Activated CD8-positive, alpha-beta memory T cell treated with anti-CD3 and anti-CD28 coated beads, Interleukin-2, amount 50 U/mL, for 48 hours (primary cell): Measurements from ENCODE around the gene SS18L1.

Source experiments
- DNase-seq: peaks from one replicate; pipeline ENCODE4 v3.0.0-alpha.2; 2020

The SS18L1 gene

GRCh38 chr20:62120365-62120762, 23.2 kb upstream of the SS18L1 start:
- no peak for DNase-seq

- no peak for DNase-seq
Observed at GRCh38 chr20:62120990-62121775, 22.4 kb upstream of the SS18L1 start.

GRCh38 chr20:62121776-62122653, 21.6 kb upstream of the SS18L1 start, which contains the start of gene LSM14B:
TSS of gene LSM14B (plus strand) at chr20:62122475. CDS start at chr20:62122667, 192 bp downstream.
- DNase-seq, result peak; percentile 100

GRCh38 chr20:62122654-62123449, 20.7 kb upstream of the SS18L1 start:
- peak; percentile 70 for DNase-seq

- DNase-seq, result no peak
Observed at GRCh38 chr20:62123450-62124118, 20.0 kb upstream of the SS18L1 start.

- DNase-seq, result no peak
Observed at GRCh38 chr20:62126141-62126540, 17.4 kb upstream of the SS18L1 start.

GRCh38 chr20:62127799-62128198, 15.8 kb upstream of the SS18L1 start:
- no peak for DNase-seq

GRCh38 chr20:62128502-62128901, 15.1 kb upstream of the SS18L1 start:
- no peak for DNase-seq

- DNase-seq, result no peak
Observed at GRCh38 chr20:62129731-62130531, 13.6 kb upstream of the SS18L1 start.

- no peak for DNase-seq
Observed at GRCh38 chr20:62131560-62132320, 11.8 kb upstream of the SS18L1 start.

GRCh38 chr20:62132421-62132820, 11.1 kb upstream of the SS18L1 start:
- DNase-seq, result no peak

- DNase-seq, result no peak
Observed at GRCh38 chr20:62133051-62133845, 10.3 kb upstream of the SS18L1 start.

- no peak for DNase-seq
Observed at GRCh38 chr20:62133864-62134263, 9.7 kb upstream of the SS18L1 start.

- no peak for DNase-seq
Observed at GRCh38 chr20:62134735-62135231, 8.8 kb upstream of the SS18L1 start.

- no peak for DNase-seq
Observed at GRCh38 chr20:62135573-62136266, 7.8 kb upstream of the SS18L1 start.

GRCh38 chr20:62136283-62137091, 7.1 kb upstream of the SS18L1 start:
- peak; percentile 76 for DNase-seq

- no peak for DNase-seq
Observed at GRCh38 chr20:62137092-62137384, 6.5 kb upstream of the SS18L1 start.

- no peak for DNase-seq
Observed at GRCh38 chr20:62137478-62138203, 5.9 kb upstream of the SS18L1 start.
